PC-3 (cell line): ENCODE results near the gene UGT1A9. TPM values are rescaled to one million over a fixed set of nuclear protein-coding genes. Genes with fewer than 3 reads are reported as not detected.

ENCODE experiments used
- ATAC-seq: fragments of 200-7000 bp; cut with Tn5 transposase; 2 replicates; pipeline ENCODE4 v1.9.1; 2020; ENCODE audit warnings: mild to moderate bottlenecking, moderate library complexity
- BruUV-seq: library from RNA; stranded (reverse); fragments of 400-500 nt; replicated peaks from 2 replicates; lab custom pipeline; 2021; lab: Mats Ljungman, UMichigan
- CTCF ChIA-PET: fragments of 300-600 bp; sonication (Branson Sonifier 250); formaldehyde crosslinking; loops from one replicate; lab custom pipeline; 2022; ENCODE audit warnings: antibody characterized with exemption; lab: Charles Lee
- POLR2A ChIA-PET: fragments of 300-600 bp; sonication (Branson Sonifier 250); formaldehyde crosslinking; loops from one replicate; lab custom pipeline; 2022; ENCODE audit warnings: antibody characterized with exemption; ENCODE audit not compliant: unreplicated experiment; lab: Charles Lee
- DNase-seq: peaks from one replicate; pipeline ENCODE4 v3.0.0-alpha.2; 2015
- H2AFZ ChIP-seq: fragments of 300-600 bp; sonication (generic); 2 replicates; pipeline ENCODE4 v1.6.0; 2016; ENCODE audit warnings: antibody characterized with exemption, low read length
- H3F3A ChIP-seq: fragments of 300-600 bp; sonication (generic); one replicate; pipeline ENCODE4 v1.6.0; 2017; ENCODE audit warnings: antibody characterized with exemption, low read length, control low read depth, mild to moderate bottlenecking; ENCODE audit not compliant: unreplicated experiment
- H3K27ac ChIP-seq: fragments of 300-600 bp; sonication (generic); 2 replicates; pipeline ENCODE4 v1.5.1; 2016; ENCODE audit warnings: mild to moderate bottlenecking, low read length
- H3K27me3 ChIP-seq: fragments of 300-600 bp; sonication (generic); 2 replicates; pipeline ENCODE4 v1.6.1; 2016; ENCODE audit warnings: low read length, mixed read lengths
- H3K36me3 ChIP-seq: fragments of 300-600 bp; sonication (generic); 2 replicates; pipeline ENCODE4 v1.6.1; 2016; ENCODE audit warnings: low read depth, mixed run types, low read length, mixed read lengths
- H3K4me1 ChIP-seq: fragments of 300-600 bp; sonication (generic); 2 replicates; pipeline ENCODE4 v1.5.1; 2016; ENCODE audit warnings: low read length; ENCODE audit not compliant: insufficient read depth
- H3K4me2 ChIP-seq: fragments of 300-600 bp; sonication (generic); 2 replicates; pipeline ENCODE4 v1.6.0; 2016; ENCODE audit warnings: low read length
- H3K4me3 ChIP-seq: fragments of 300-600 bp; sonication (generic); 2 replicates; pipeline ENCODE4 v1.5.1; 2016; ENCODE audit warnings: mild to moderate bottlenecking, low read length, mixed read lengths
- H3K79me2 ChIP-seq: fragments of 300-600 bp; sonication (generic); 2 replicates; pipeline ENCODE4 v1.6.1; 2017; ENCODE audit warnings: low read length, mixed read lengths
- H3K9ac ChIP-seq: fragments of 300-600 bp; sonication (generic); 2 replicates; pipeline ENCODE4 v1.6.0; 2016; ENCODE audit warnings: mild to moderate bottlenecking, low read length
- H3K9me2 ChIP-seq: fragments of 300-600 bp; sonication (generic); replicated peaks from 2 replicates; pipeline ENCODE4 v1.6.1; 2016; ENCODE audit warnings: mixed run types, low read length, mixed read lengths
- H3K9me3 ChIP-seq: fragments of 300-600 bp; sonication (generic); 2 replicates; pipeline ENCODE4 v1.6.1; 2016; ENCODE audit warnings: low read length, mixed read lengths
- H4K20me1 ChIP-seq: fragments of 300-600 bp; sonication (generic); 2 replicates; pipeline ENCODE4 v1.6.1; 2016; ENCODE audit warnings: low read length, mixed read lengths
- CTCF ChIP-seq: fragments of 300-600 bp; sonication (generic); conservative IDR thresholded peaks from 2 replicates; pipeline ENCODE4 v1.5.1; 2017; ENCODE audit warnings: antibody characterized with exemption, low read depth, mild to moderate bottlenecking, low read length
- EZH2 ChIP-seq: fragments of 300-600 bp; sonication (generic); IDR thresholded peaks from one replicate; pipeline ENCODE4 v1.6.1; 2017; ENCODE audit warnings: antibody characterized with exemption, mild to moderate bottlenecking, low read length; ENCODE audit not compliant: unreplicated experiment
- EZH2phosphoT487 ChIP-seq: fragments of 300-600 bp; sonication (generic); IDR thresholded peaks from 2 replicates; pipeline ENCODE4 v1.6.1; 2018; ENCODE audit warnings: mild to moderate bottlenecking, antibody characterized with exemption, low read length, borderline replicate concordance
- intact Hi-C: fragments of 100-400 bp; cut with micrococcal nuclease; formaldehyde crosslinking; loops from 2 replicates; pipeline ENCODE4 v1.9.0; 2023
- total RNA-seq: library from RNA; depleted of rRNA; stranded (reverse); fragments of >200 nt; gene quantifications from 2 replicates; pipeline ENCODE4 v1.2.3, GENCODE V29; 2014

Gene UGT1A9
- total RNA-seq, 1 experiment from 2014 or later = not detected

GRCh38 chr2:233821196-233821595 is 149.5 kb downstream of the UGT1A9 start:
- H3K4me2 ChIP-seq = no peak overlapping the region
- no peaks in the 10 kb centered on the region for H3K9me3 ChIP-seq
- no peaks in the 10 kb centered on the region for H3K79me2 ChIP-seq
- H3K9ac ChIP-seq = no peak overlapping the region
- no peaks in the 10 kb centered on the region for H4K20me1 ChIP-seq
- DNase-seq (no peak), ATAC-seq (no peak)
- ChIA-PET CTCF (no interaction called here), POLR2A (no interaction called here)
- H3F3A ChIP-seq = no peaks in the 10 kb centered on the region
- H3K27ac ChIP-seq = no peak overlapping the region
- no peaks in the 10 kb centered on the region for H3K9me2 ChIP-seq
- intact Hi-C loops = no loop called here
- H3K36me3 ChIP-seq = no peaks in the 10 kb centered on the region
- BruUV-seq = no TSS peak
- no peak overlapping the region for H2AFZ ChIP-seq
- no peak overlapping the region for H3K4me3 ChIP-seq
- TF ChIP-seq CTCF (no peak), EZH2 (no peak), EZH2phosphoT487 (no peak)
- H3K4me1 ChIP-seq = no peaks in the 10 kb centered on the region
- no peaks in the 10 kb centered on the region for H3K27me3 ChIP-seq

GRCh38 chr2:233821709-233822100 is 150.0 kb downstream of the UGT1A9 start:
- Histone ChIP-seq H3F3A (no peaks in the 10 kb centered on the region), H2AFZ (no peak overlapping the region), H3K4me1 (no peaks in the 10 kb centered on the region), H3K9me2 (no peaks in the 10 kb centered on the region), H4K20me1 (no peaks in the 10 kb centered on the region), H3K36me3 (no peaks in the 10 kb centered on the region), H3K27ac (no peak overlapping the region), H3K79me2 (no peaks in the 10 kb centered on the region), H3K27me3 (no peaks in the 10 kb centered on the region), H3K4me2 (no peak overlapping the region), H3K4me3 (no peak overlapping the region), H3K9ac (no peak overlapping the region), H3K9me3 (no peaks in the 10 kb centered on the region)
- no TSS peak for BruUV-seq
- no peak for ATAC-seq
- intact Hi-C loops = no loop called here
- POLR2A ChIA-PET = no interaction called here
- TF ChIP-seq EZH2phosphoT487 (no peak), EZH2 (no peak), CTCF (no peak)
- no peak for DNase-seq
- CTCF ChIA-PET = no interaction called here

GRCh38 chr2:233822101-233822771 is 150.5 kb downstream of the UGT1A9 start:
- Histone ChIP-seq H3K27me3 (no peaks in the 10 kb centered on the region), H2AFZ (no peak overlapping the region), H3K4me3 (no peak overlapping the region), H4K20me1 (no peaks in the 10 kb centered on the region), H3K9ac (no peak overlapping the region), H3F3A (no peaks in the 10 kb centered on the region), H3K9me3 (no peaks in the 10 kb centered on the region), H3K79me2 (no peaks in the 10 kb centered on the region), H3K4me2 (no peak overlapping the region), H3K27ac (no peak overlapping the region), H3K4me1 (no peaks in the 10 kb centered on the region), H3K36me3 (no peaks in the 10 kb centered on the region), H3K9me2 (no peaks in the 10 kb centered on the region)
- TF ChIP-seq EZH2 (no peak), CTCF (no peak), EZH2phosphoT487 (no peak)
- CTCF ChIA-PET = no interaction called here
- POLR2A ChIA-PET = no interaction called here
- intact Hi-C loops = no loop called here
- no TSS peak for BruUV-seq
- ATAC-seq (no peak), DNase-seq (no peak)
